Osteocyte (in vitro differentiated cells): Measurements from ENCODE around the gene MYO16. TPM values are rescaled to one million over a fixed set of nuclear protein-coding genes. Genes with fewer than 3 reads are reported as not detected.

Experiments
- DNase-seq: peaks from one replicate; pipeline ENCODE4 v3.0.0; 2021; ENCODE audit warnings: mixed read lengths; ENCODE audit not compliant: unreplicated experiment; ENCODE audit errors: extremely low spot score
- H3K27ac Mint-ChIP-seq: one replicate; pipeline ENCODE4 v1.8.0; 2021; ENCODE audit warnings: mild to moderate bottlenecking, mixed read lengths; ENCODE audit not compliant: unreplicated experiment
- H3K27me3 Mint-ChIP-seq: one replicate; pipeline ENCODE4 v1.8.0; 2021; ENCODE audit warnings: mixed read lengths; ENCODE audit not compliant: unreplicated experiment
- H3K36me3 Mint-ChIP-seq: one replicate; pipeline ENCODE4 v1.8.0; 2021; ENCODE audit warnings: mixed read lengths; ENCODE audit not compliant: unreplicated experiment
- H3K4me1 Mint-ChIP-seq: one replicate; pipeline ENCODE4 v1.8.0; 2021; ENCODE audit warnings: mixed read lengths; ENCODE audit not compliant: unreplicated experiment
- H3K4me3 Mint-ChIP-seq: one replicate; pipeline ENCODE4 v1.8.0; 2021; ENCODE audit warnings: mild to moderate bottlenecking, moderate library complexity, mixed read lengths; ENCODE audit not compliant: unreplicated experiment
- H3K9me3 Mint-ChIP-seq: one replicate; pipeline ENCODE4 v1.8.0; 2021; ENCODE audit warnings: mixed read lengths; ENCODE audit not compliant: unreplicated experiment
- total RNA-seq: library from RNA; stranded (reverse); gene quantifications from 2 replicates; pipeline ENCODE4 v1.2.1, GENCODE V29; 2021
- TF ChIP-seq, protein P1 (sequence below): fragments of 200-600 bp; sonication (generic); IDR thresholded peaks from 2 replicates; pipeline ENCODE4 v1.5.0; 2021; ENCODE audit warnings: antibody characterized with exemption, mild to moderate bottlenecking, moderate library complexity

MYO16 gene
- total RNA-seq, 1 donor from 2014 or later, result 0.13 TPM

DNA sequence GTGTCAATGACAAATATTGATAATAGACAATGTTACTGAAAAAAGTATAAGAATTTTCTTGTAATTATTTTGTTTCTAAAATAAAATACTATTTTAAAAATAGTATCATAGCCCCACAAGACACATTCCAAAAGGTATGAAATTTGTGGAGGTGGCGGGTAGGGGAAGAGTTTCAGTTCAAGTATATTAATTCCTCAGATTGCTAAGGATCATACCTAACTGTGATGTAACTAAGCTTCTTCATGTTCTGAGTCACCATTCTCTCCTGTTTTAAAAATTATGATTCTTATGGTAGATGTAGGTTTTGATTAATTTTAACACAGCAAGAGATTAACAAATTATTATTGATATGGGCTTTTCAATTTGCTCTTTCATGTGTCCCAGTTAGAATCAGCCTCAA is 61.3 kb downstream of the MYO16 start:
- TF ChIP-seq, protein P1, sequence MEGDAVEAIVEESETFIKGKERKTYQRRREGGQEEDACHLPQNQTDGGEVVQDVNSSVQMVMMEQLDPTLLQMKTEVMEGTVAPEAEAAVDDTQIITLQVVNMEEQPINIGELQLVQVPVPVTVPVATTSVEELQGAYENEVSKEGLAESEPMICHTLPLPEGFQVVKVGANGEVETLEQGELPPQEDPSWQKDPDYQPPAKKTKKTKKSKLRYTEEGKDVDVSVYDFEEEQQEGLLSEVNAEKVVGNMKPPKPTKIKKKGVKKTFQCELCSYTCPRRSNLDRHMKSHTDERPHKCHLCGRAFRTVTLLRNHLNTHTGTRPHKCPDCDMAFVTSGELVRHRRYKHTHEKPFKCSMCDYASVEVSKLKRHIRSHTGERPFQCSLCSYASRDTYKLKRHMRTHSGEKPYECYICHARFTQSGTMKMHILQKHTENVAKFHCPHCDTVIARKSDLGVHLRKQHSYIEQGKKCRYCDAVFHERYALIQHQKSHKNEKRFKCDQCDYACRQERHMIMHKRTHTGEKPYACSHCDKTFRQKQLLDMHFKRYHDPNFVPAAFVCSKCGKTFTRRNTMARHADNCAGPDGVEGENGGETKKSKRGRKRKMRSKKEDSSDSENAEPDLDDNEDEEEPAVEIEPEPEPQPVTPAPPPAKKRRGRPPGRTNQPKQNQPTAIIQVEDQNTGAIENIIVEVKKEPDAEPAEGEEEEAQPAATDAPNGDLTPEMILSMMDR, result no peak
- peaks cover 12% of the 10 kb centered on the region for H3K27me3 Mint-ChIP-seq
- peaks cover 12% of the 10 kb centered on the region for H3K4me1 Mint-ChIP-seq
- DNase-seq, result no peak
- H3K9me3 Mint-ChIP-seq, result peaks cover 4% of the 10 kb centered on the region
- no peak overlapping the region for H3K4me3 Mint-ChIP-seq
- no peak overlapping the region for H3K27ac Mint-ChIP-seq
- H3K36me3 Mint-ChIP-seq, result no peaks in the 10 kb centered on the region

DNA sequence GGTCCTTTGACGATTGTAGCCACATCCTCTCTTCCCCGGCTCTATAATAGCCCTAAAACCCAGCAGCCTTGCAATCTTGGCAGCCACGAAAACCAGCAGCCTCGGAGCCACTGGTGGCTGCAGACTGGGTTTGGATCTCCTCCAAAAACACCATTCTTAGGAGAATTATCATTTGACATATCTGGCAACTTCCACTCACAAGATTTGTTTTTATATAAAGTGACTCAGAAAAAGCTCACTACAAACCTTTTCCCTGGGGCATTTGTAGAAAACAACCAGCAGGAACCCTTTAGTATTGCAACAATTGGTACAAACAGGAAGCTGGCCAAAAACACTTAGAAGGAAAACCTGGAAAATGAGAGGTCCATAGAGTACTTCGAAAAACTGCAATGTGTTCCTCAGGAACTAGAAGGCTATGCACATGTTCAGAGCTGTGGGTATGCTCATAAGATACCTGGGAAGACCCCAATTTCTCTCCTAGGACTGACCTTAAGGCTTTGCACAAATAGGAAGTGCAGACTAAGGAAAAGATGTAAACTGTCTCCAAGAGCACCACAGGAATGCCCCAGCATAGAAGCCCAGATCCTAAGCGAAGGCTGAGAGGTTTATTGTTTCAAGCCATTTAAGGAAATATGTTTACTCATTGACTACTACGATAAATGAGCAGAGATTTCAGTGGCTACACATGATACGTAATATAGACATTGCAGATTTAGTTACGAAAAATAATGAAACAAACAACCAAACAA is 71.2 kb downstream of the MYO16 start:
- no peak overlapping the region for H3K4me3 Mint-ChIP-seq

DNA sequence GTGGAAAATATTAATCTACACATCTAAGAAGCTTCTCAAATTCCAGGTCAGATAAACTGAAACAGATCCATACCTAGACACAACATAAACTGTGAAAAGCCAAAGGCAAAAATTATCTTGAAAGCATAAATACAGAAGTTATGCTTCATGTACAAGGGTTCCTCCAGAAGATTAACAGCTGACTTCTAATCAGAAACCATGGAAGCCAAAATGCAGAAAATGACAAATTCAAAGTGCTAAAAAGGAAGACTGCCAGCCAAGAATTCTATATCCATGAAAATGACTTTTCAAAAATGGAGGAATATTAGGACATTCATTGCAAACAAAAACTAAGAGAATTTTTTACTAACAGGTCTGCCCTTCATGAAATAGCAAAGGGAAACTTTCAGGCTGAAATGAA is 72.8 kb downstream of the MYO16 start:
- Mint-ChIP-seq H3K4me1 (peaks cover 12% of the 10 kb centered on the region), H3K4me3 (no peak overlapping the region), H3K27me3 (peaks cover 12% of the 10 kb centered on the region), H3K27ac (no peak overlapping the region), H3K36me3 (peaks cover 7% of the 10 kb centered on the region), H3K9me3 (peaks cover 21% of the 10 kb centered on the region)
- no peak for DNase-seq
- TF ChIP-seq, protein P1, result no peak

More for the DNA sequence above, 71.2 kb downstream of the MYO16 start:
- TF ChIP-seq, protein P1, result no peak
- Mint-ChIP-seq H3K27ac (no peak overlapping the region), H3K36me3 (peaks cover 7% of the 10 kb centered on the region), H3K27me3 (peaks cover 13% of the 10 kb centered on the region), H3K4me1 (peaks cover 12% of the 10 kb centered on the region), H3K9me3 (peaks cover 21% of the 10 kb centered on the region)
- no peak for DNase-seq

DNA sequence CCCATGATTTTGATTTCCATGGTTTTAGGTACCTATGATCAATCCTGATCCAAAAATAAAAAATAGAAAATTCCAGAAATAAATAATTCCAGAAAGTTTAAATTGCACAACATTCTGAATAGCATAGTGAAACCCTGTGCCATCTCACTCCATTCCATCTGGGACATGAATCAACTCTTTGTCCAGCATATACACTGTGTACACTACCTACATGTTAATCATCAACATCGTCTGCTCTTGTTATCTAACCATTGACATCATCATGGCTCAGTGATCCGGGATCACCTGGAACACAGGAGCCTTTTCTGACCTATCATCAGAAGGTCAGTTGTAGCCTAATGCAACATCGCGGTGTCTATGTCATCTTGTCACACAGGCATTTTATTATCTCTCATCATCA is 75.6 kb downstream of the MYO16 start:
- TF ChIP-seq, protein P1, result no peak
- Mint-ChIP-seq H3K36me3 (peaks cover 7% of the 10 kb centered on the region), H3K9me3 (peaks cover 21% of the 10 kb centered on the region), H3K4me3 (no peak overlapping the region), H3K27ac (no peak overlapping the region), H3K27me3 (peaks cover 9% of the 10 kb centered on the region), H3K4me1 (peaks cover 22% of the 10 kb centered on the region)
- no peak for DNase-seq

DNA sequence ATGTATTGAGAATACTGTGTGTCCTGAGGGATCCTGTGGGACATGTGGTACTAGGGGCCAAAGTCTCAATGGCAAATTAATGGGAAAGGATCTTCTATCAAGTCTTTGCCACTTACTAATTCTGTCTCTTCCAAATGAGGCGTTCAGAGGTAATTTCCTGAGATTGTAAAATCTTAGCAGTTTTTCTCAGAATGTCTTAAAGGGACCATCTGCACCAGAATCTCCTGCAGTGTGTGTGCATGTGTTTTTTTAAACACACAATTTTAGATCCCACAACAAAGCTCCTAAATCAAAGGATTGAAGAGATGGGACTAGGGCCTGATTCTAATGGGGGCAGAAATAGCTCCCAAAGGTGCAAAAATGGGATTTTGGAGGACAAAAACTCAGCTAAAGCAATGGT is 78.2 kb downstream of the MYO16 start:
- Mint-ChIP-seq H3K4me3 (no peak overlapping the region), H3K9me3 (peaks cover 9% of the 10 kb centered on the region), H3K36me3 (no peaks in the 10 kb centered on the region), H3K27ac (no peak overlapping the region), H3K27me3 (peaks cover 16% of the 10 kb centered on the region), H3K4me1 (peaks cover 13% of the 10 kb centered on the region)
- no peak for DNase-seq
- TF ChIP-seq, protein P1, result no peak
